ENCODE data around the gene MNX1.

DNA sequence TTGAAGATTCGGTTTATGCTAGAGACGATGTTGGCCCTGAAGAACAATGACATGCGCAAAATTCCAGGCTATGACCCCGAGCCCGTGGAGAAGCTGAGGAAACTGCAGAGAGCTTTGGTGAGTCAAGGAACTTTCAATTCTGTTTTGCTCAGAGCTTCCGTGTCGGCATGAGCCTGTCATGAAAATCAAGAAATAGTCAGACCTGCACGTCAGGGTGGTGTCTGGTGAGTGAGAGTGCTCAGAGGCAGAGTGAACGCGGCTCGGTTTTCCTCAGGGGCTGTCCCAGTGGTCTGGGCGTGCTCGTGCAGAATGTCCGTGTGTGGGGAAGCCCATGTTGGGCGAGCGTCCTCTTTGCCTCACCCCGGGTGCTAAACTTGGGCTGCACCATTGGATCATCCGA lies 48.3 kb downstream of the MNX1 start:
- TF ChIP-seq WHSC1 (IDR thresholded peaks at IDR 0.05; ENCODE audit: low read length) (no peak), JUND (IDR thresholded peaks at IDR 0.05; ENCODE audit: borderline replicate concordance, low read depth, low read length) (no peak), JUND (tag; IDR thresholded peaks at IDR 0.05; ENCODE audit: borderline replicate concordance, low read depth, low read length) (no peak), PTTG1 (tag; IDR thresholded peaks at IDR 0.05; ENCODE audit: low read depth) (no peak)
